PC-9 (cell line): ENCODE data around the gene ASB13. TPM values are rescaled to one million over a fixed set of nuclear protein-coding genes. Genes with fewer than 3 reads are reported as not detected.

Experiments
- BruUV-seq: library from RNA; stranded (reverse); fragments of 400-500 nt; replicated peaks from 2 replicates; lab custom pipeline; 2021; lab: Mats Ljungman, UMichigan
- CTCF ChIA-PET: fragments of 300-600 bp; sonication (Branson Sonifier 250); formaldehyde crosslinking; loops from one replicate; lab custom pipeline; 2022; ENCODE audit warnings: antibody characterized with exemption; lab: Charles Lee
- POLR2A ChIA-PET: fragments of 300-600 bp; sonication (Branson Sonifier 250); formaldehyde crosslinking; loops from one replicate; lab custom pipeline; 2022; ENCODE audit warnings: antibody characterized with exemption; ENCODE audit not compliant: unreplicated experiment; lab: Charles Lee
- DNase-seq, 2 experiments: peaks; one replicate each; pipeline versions ENCODE4 v3.0.0 to v3.0.0-alpha.2; 2015 to 2022; ENCODE audit warnings: mixed read lengths in 1 of 2
- H2AFZ ChIP-seq: fragments of 200-600 bp; sonication (generic); 2 replicates; pipeline ENCODE4 v1.8.1; 2017; ENCODE audit warnings: antibody characterized with exemption
- H3F3A ChIP-seq: fragments of 200-600 bp; sonication (generic); 2 replicates; pipeline ENCODE4 v1.8.1; 2017; ENCODE audit warnings: antibody characterized with exemption, mild to moderate bottlenecking, low read depth; ENCODE audit not compliant: insufficient read depth
- H3K27ac ChIP-seq: fragments of 200-600 bp; sonication (generic); 2 replicates; pipeline ENCODE4 v1.6.1; 2016; ENCODE audit warnings: mixed run types
- H3K27me3 ChIP-seq: fragments of 200-600 bp; sonication (generic); 2 replicates; pipeline ENCODE4 v1.6.1; 2016; ENCODE audit warnings: low read depth, mixed run types; ENCODE audit not compliant: insufficient read depth
- H3K36me3 ChIP-seq: fragments of 200-600 bp; sonication (generic); 2 replicates; pipeline ENCODE4 v1.6.1; 2016; ENCODE audit warnings: low read depth, mixed run types
- H3K4me1 ChIP-seq: fragments of 200-600 bp; sonication (generic); replicated peaks from 2 replicates; pipeline ENCODE4 v1.6.1; 2016; ENCODE audit warnings: mixed run types; ENCODE audit not compliant: insufficient read depth
- H3K4me2 ChIP-seq: fragments of 200-600 bp; sonication (generic); 2 replicates; pipeline ENCODE4 v1.6.1; 2017; ENCODE audit warnings: mixed run types
- H3K4me3 ChIP-seq: fragments of 200-600 bp; sonication (generic); 2 replicates; pipeline ENCODE4 v1.6.1; 2016; ENCODE audit warnings: mixed run types
- H3K79me2 ChIP-seq: fragments of 200-600 bp; sonication (generic); 2 replicates; pipeline ENCODE4 v1.6.1; 2017; ENCODE audit warnings: low read depth, mixed run types
- H3K9me2 ChIP-seq: fragments of 200-600 bp; sonication (generic); 2 replicates; pipeline ENCODE4 v1.8.1; 2017; ENCODE audit warnings: mild to moderate bottlenecking; ENCODE audit not compliant: insufficient read depth
- H3K9me3 ChIP-seq: fragments of 200-600 bp; sonication (generic); 2 replicates; pipeline ENCODE4 v1.8.1; 2016; ENCODE audit warnings: low read depth; ENCODE audit not compliant: insufficient read depth
- H4K20me1 ChIP-seq: fragments of 200-600 bp; sonication (generic); 2 replicates; pipeline ENCODE4 v1.8.1; 2017; ENCODE audit not compliant: insufficient read depth
- EZH2 ChIP-seq: fragments of 200-600 bp; sonication (generic); IDR thresholded peaks from 2 replicates; pipeline ENCODE4 v1.8.0; 2017; ENCODE audit warnings: antibody characterized with exemption, low read depth
- intact Hi-C: fragments of 100-400 bp; cut with micrococcal nuclease; formaldehyde crosslinking; loops from one replicate; pipeline ENCODE4 v1.10.0; 2022; ENCODE audit not compliant: unreplicated experiment
- total RNA-seq: library from RNA; stranded (reverse); gene quantifications from 2 replicates; pipeline ENCODE4 v1.2.3, GENCODE V29; 2021
- TF ChIP-seq, protein P1 (sequence below): fragments of 200-600 bp; sonication (generic); conservative IDR thresholded peaks from 2 replicates; pipeline ENCODE4 v1.6.1; 2017; ENCODE audit warnings: mixed run types, antibody characterized with exemption, mild to moderate bottlenecking, moderate library complexity

ASB13 gene
- total RNA-seq, 1 experiment from 2014 or later, result 22.2 TPM

GRCh38 chr10:5650664-5651387 is 15.6 kb downstream of the ASB13 start:
- H3F3A ChIP-seq, result no peaks in the 10 kb centered on the region
- no peaks in the 10 kb centered on the region for H3K79me2 ChIP-seq
- H3K4me2 ChIP-seq, result no peak overlapping the region
- H3K27ac ChIP-seq, result no peak overlapping the region
- ChIA-PET POLR2A (interaction anchor here (0.5 kb wide), 1 partner anchor 226 kb away, joined by 5 read pairs; no protein-coding TSS in a partner anchor), CTCF (no interaction called here)
- no peaks in the 10 kb centered on the region for H3K27me3 ChIP-seq
- no peaks in the 10 kb centered on the region for H3K36me3 ChIP-seq
- H3K9me3 ChIP-seq, result no peaks in the 10 kb centered on the region
- no peaks in the 10 kb centered on the region for H4K20me1 ChIP-seq
- intact Hi-C loops, result no loop called here
- TF ChIP-seq, protein P1, sequence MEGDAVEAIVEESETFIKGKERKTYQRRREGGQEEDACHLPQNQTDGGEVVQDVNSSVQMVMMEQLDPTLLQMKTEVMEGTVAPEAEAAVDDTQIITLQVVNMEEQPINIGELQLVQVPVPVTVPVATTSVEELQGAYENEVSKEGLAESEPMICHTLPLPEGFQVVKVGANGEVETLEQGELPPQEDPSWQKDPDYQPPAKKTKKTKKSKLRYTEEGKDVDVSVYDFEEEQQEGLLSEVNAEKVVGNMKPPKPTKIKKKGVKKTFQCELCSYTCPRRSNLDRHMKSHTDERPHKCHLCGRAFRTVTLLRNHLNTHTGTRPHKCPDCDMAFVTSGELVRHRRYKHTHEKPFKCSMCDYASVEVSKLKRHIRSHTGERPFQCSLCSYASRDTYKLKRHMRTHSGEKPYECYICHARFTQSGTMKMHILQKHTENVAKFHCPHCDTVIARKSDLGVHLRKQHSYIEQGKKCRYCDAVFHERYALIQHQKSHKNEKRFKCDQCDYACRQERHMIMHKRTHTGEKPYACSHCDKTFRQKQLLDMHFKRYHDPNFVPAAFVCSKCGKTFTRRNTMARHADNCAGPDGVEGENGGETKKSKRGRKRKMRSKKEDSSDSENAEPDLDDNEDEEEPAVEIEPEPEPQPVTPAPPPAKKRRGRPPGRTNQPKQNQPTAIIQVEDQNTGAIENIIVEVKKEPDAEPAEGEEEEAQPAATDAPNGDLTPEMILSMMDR, result no peak
- TF ChIP-seq EZH2, result no peak
- H3K9me2 ChIP-seq, result no peaks in the 10 kb centered on the region
- DNase-seq, result no peak
- H3K4me1 ChIP-seq, result no peaks in the 10 kb centered on the region
- BruUV-seq, result no TSS peak
- H2AFZ ChIP-seq, result no peak overlapping the region
- H3K4me3 ChIP-seq, result no peak overlapping the region

DNA sequence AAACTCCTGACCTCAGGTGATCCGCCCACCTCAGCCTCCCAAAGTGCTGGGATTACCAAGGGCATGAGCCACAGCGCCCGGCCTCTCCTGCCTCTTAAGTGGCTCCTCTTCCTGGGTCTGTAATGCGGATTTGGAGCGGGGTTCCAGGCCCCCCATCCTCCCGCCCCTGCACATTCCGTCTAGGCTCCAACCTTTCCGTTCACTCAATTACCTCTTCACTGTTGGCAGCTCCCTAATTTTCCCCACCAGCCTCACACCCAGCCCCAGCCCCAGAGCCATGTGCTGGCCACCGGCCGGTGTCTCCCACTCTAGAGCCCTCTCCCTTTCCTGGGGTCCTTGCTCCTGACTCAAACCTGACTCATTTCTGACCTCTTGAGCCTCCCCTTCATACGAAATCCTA is 16.6 kb downstream of the ASB13 start:
- Histone ChIP-seq H3K9me3 (no peaks in the 10 kb centered on the region), H3K27me3 (no peaks in the 10 kb centered on the region), H3K79me2 (no peaks in the 10 kb centered on the region), H3K27ac (no peak overlapping the region), H3K4me3 (no peak overlapping the region), H3K4me2 (no peak overlapping the region), H4K20me1 (no peaks in the 10 kb centered on the region), H2AFZ (no peak overlapping the region), H3F3A (no peaks in the 10 kb centered on the region), H3K9me2 (no peaks in the 10 kb centered on the region), H3K36me3 (no peaks in the 10 kb centered on the region), H3K4me1 (no peaks in the 10 kb centered on the region)
- no TSS peak for BruUV-seq
- CTCF ChIA-PET, result no interaction called here
- intact Hi-C loops, result no loop called here
- no peak for DNase-seq
- TF ChIP-seq, protein P1, result no peak
- no peak for TF ChIP-seq EZH2
- POLR2A ChIA-PET, result no interaction called here

DNA sequence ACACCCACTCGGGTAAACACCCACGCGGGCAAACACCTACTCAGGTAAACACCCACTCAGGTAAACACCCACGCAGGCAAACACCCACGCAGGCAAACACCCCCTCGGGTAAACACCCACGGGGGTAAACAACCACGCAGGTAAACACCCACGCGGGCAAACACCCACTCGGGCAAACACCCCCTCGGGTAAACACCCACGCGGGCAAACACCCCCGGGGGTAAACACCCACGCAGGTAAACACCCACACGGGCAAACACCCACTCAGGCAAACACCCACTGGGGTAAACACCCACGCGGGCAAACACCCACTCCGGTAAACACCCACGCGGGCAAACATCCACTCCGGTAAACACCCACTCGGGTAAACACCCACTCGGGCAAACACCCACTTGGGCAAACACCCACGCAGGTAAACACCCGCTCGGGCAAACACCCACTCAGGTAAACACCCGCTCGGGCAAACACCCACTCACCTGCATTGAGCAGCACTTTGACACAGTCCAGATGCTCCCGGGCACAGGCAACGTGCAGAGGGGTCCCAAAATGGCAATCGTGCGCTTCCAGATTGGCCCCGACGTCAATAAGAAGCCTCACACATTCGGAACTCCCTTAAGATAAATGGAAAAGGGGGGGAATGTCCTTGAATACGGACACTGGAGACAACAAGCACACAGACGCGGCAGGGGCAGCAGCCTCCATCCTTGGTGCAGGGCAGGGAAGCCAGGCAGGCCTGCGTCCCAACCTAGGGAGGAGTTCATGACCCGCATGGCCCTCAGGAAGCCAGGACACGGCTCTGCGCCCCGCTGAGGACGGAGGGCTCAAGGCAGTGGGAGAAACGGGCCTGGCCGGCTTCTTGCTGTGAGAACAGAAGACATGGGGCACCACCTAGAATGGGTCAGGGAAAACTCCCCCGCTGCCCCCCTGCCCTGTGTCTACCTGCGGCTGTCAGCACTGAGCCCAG is 17.6 kb downstream of the ASB13 start:
- H3K27ac ChIP-seq, result no peak overlapping the region
- ChIA-PET POLR2A (no interaction called here), CTCF (no interaction called here)
- no peak overlapping the region for H3K4me3 ChIP-seq
- no peak overlapping the region for H3K4me2 ChIP-seq
- H3K36me3 ChIP-seq, result no peaks in the 10 kb centered on the region
- BruUV-seq, result no TSS peak
- TF ChIP-seq, protein P1, result no peak
- TF ChIP-seq EZH2, result no peak
- H3K79me2 ChIP-seq, result no peaks in the 10 kb centered on the region
- H3K9me2 ChIP-seq, result no peaks in the 10 kb centered on the region
- no peaks in the 10 kb centered on the region for H4K20me1 ChIP-seq
- intact Hi-C loops, result no loop called here
- no peak overlapping the region for H2AFZ ChIP-seq
- H3F3A ChIP-seq, result no peaks in the 10 kb centered on the region
- H3K27me3 ChIP-seq, result no peaks in the 10 kb centered on the region
- no peaks in the 10 kb centered on the region for H3K4me1 ChIP-seq
- no peaks in the 10 kb centered on the region for H3K9me3 ChIP-seq
- DNase-seq, result no peak
